C1 segment of cervical spinal cord (tissue), 14 donors: ENCODE results near the gene KMT2C.

Experiments used
- DNase-seq, 14 donors: peaks; one replicate each; lab custom pipeline; 2025; lab: John Stamatoyannopoulos, UW

The KMT2C gene

GRCh38 chr7:152108359-152108758 lies 327.4 kb downstream of the KMT2C start:
- no peak for DNase-seq

GRCh38 chr7:152107945-152108344 lies 327.9 kb downstream of the KMT2C start:
- DNase-seq = no peak

- DNase-seq = no peak
These were observed 328.8 kb downstream of the KMT2C start for GRCh38 chr7:152106990-152107389.

GRCh38 chr7:152105205-152105604 lies 330.6 kb downstream of the KMT2C start:
- DNase-seq = no peak

- DNase-seq = no peak
These were observed 332.1 kb downstream of the KMT2C start for GRCh38 chr7:152103691-152104090.

- DNase-seq = no peak
These were observed 332.7 kb downstream of the KMT2C start for GRCh38 chr7:152103066-152103465.

GRCh38 chr7:152097330-152097729 lies 338.5 kb downstream of the KMT2C start:
- no peak for DNase-seq

GRCh38 chr7:152095771-152096170 lies 340.0 kb downstream of the KMT2C start:
- DNase-seq = no peak

- DNase-seq = no peak
These were observed 342.1 kb downstream of the KMT2C start for GRCh38 chr7:152093717-152094116.

GRCh38 chr7:152090747-152091146 lies 345.1 kb downstream of the KMT2C start:
- DNase-seq = no peak

GRCh38 chr7:152089183-152089582 lies 346.6 kb downstream of the KMT2C start:
- no peak for DNase-seq

GRCh38 chr7:152086513-152086912 lies 349.3 kb downstream of the KMT2C start:
- no peak for DNase-seq

GRCh38 chr7:152085131-152085530 lies 350.7 kb downstream of the KMT2C start:
- DNase-seq = no peak
